Stomach (tissue), 9 donors: ENCODE results near the gene EID1. TPM values are rescaled to one million over a fixed set of nuclear protein-coding genes. Genes with fewer than 3 reads are reported as not detected.

ENCODE experiments used
- DNase-seq, 2 donors: peaks; one replicate each; pipeline versions ENCODE4 v3.0.0 to v3.0.0-alpha.2; 2013 to 2019
- H3K27ac ChIP-seq, 5 donors: fragments of 200-600 bp in 4 of 5; sonication (generic) in 4 of 5; one replicate each; pipeline ENCODE4 v1.5.1; 2013 to 2019; ENCODE audit warnings: mild to moderate bottlenecking in 1 of 5, moderate library complexity in 1 of 5
- H3K27me3 ChIP-seq, 3 donors: fragments of 200-600 bp; sonication (generic); one replicate each; pipeline ENCODE4 v1.5.1; 2017 to 2019; ENCODE audit warnings: mixed run types in 1 of 3
- H3K36me3 ChIP-seq, 4 donors: fragments of 200-600 bp; sonication (generic); 1 replicate in 3 of 4; 2 replicates in 1 of 4; pipeline ENCODE4 v1.5.1; 2016 to 2019
- H3K4me1 ChIP-seq, 4 donors: fragments of 200-600 bp; sonication (generic); one replicate each; pipeline ENCODE4 v1.5.1; 2016 to 2019
- H3K4me3 ChIP-seq, 4 donors: fragments of 200-600 bp; sonication (generic) in 3 of 4; one replicate each; pipeline ENCODE4 v1.5.1; 2016 to 2019; ENCODE audit warnings: mild to moderate bottlenecking in 1 of 4
- H3K9me3 ChIP-seq, 4 donors: fragments of 200-600 bp; sonication (generic); one replicate each; pipeline ENCODE4 v1.5.1; 2016 to 2019
- CTCF ChIP-seq, 7 experiments: fragments of 450-650 bp in 4 of 7; fragments of 200-600 bp in 3 of 7; sonication (generic) in 3 of 7; IDR thresholded peaks; one replicate each; pipeline ENCODE4 v1.5.1; 2016 to 2019; ENCODE audit warnings: antibody characterized with exemption in 7 of 7, control low read depth in 2 of 7, mild to moderate bottlenecking in 1 of 7
- EP300 ChIP-seq: sonication (generic); formaldehyde crosslinking; IDR thresholded peaks from one replicate; pipeline ENCODE4 v1.6.1; 2017; ENCODE audit warnings: antibody characterized with exemption
- POLR2A ChIP-seq, 4 donors: fragments of 450-650 bp; IDR thresholded peaks; one replicate each; pipeline ENCODE4 v1.6.1; 2016; ENCODE audit warnings: antibody characterized with exemption in 4 of 4, control low read depth in 2 of 4, mild to moderate bottlenecking in 1 of 4, moderate library complexity in 1 of 4
- POLR2AphosphoS5 ChIP-seq, 3 donors: sonication (generic); formaldehyde crosslinking; IDR thresholded peaks; one replicate each; pipeline ENCODE4 v1.6.1; 2016; ENCODE audit warnings: antibody characterized with exemption in 3 of 3
- WGBS, 5 donors: extraction: QIAGEN DNeasy Blood & Tissue Kit in 3 of 5; methylation state at CpG; one replicate each; pipeline versions ENCODE4 v1.1.5 to v1.1.7; 2013 to 2018; 5-methylcytosine and 5-hydroxymethylcytosine counted together
- intact Hi-C: fragments of 100-400 bp; cut with DNase I; formaldehyde crosslinking; loops from one replicate; pipeline ENCODE4 v1.15.1; 2023; ENCODE audit warnings: low total_unique reads
- polyA plus RNA-seq, 3 donors: library from polyadenylated mRNA; stranded (reverse); fragments of 200-250 nt; gene quantifications; one replicate each; pipeline ENCODE4 v1.2.3, GENCODE V29; 2013
- total RNA-seq, 5 donors: library from RNA; depleted of rRNA; stranded (reverse); fragments of >200 nt; gene quantifications; one replicate each; pipeline versions ENCODE4 v1.1.0 to v1.2.3, GENCODE V29; 2014 to 2016
- donor health status: healthy with polysubstance abuse.
- donor health status: Bipolar disorder and iron deficiency.
- donor health status: healthy.

EID1 gene
- total and polyA plus RNA-seq, 8 donors: 63.6 to 455 (median 114) TPM

DNA sequence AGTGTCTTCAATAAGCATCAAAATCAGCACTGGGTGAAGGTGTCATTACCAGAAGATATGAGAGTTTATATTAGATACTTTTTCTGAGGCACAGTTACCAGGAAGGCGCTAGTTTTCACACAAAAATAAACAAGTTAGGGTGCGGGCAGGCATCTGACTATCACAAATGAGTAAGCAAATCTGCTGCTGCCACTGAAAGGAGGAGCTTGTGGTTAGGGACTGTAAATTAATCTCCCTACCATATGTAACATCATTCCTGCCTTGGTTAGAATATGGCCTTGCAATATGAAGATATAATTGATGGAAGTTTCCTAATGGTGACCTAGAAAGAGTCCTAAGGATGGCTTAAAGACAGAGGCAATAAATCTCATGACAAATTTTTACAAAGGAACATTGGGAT is 19.5 kb upstream of the EID1 start:
- H3K9me3 ChIP-seq: no peaks in the 10 kb centered on the region
- peaks cover 0 to 11% (median 4%) of the 10 kb centered on the region in 4 donors for H3K4me1 ChIP-seq
- no peaks in the 10 kb centered on the region for H3K27me3 ChIP-seq
- H3K27ac ChIP-seq: no peak overlapping the region
- DNase-seq: no peak
- no peak overlapping the region for H3K4me3 ChIP-seq
- TF ChIP-seq POLR2A (IDR thresholded peaks at IDR 0.05) (no peak), POLR2AphosphoS5 (IDR thresholded peaks at IDR 0.05) (no peak), EP300 (no peak), CTCF (IDR thresholded peaks at IDR 0.05) (no peak)
- WGBS, 5 donors: 7 to 40% (median 23%) methylated on average over 2 of the region's 2 CpGs
- intact Hi-C loops: no loop called here
- no peaks in the 10 kb centered on the region for H3K36me3 ChIP-seq

DNA sequence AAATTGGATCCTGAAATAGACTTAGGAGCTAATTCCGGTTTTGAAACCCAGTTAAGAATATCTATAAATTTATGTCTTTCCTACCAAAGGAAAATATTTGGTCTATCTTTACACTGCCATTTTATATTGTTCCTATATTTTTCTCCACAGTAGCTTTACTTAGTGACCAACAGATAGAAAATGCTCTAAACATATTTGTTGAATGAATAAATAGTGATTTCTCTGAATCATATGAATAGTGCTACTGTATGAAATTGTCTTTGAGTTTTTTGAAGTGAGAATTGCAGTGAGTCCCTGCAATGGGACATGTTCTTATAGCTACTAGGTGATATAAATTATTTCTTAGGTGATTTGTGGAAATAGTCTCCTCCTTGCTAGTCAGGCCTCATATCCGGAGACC is 18.5 kb upstream of the EID1 start:
- no peaks in the 10 kb centered on the region for H3K36me3 ChIP-seq
- 82 to 89% (median 87%) methylated on average over 2 of the region's 2 CpGs for WGBS, 5 donors
- no peaks in the 10 kb centered on the region for H3K27me3 ChIP-seq
- intact Hi-C loops: no loop called here
- no peak overlapping the region for H3K4me3 ChIP-seq
- peaks cover 0 to 11% (median 4%) of the 10 kb centered on the region in 4 donors for H3K4me1 ChIP-seq
- H3K9me3 ChIP-seq: no peaks in the 10 kb centered on the region
- no peak overlapping the region for H3K27ac ChIP-seq
- TF ChIP-seq POLR2A (IDR thresholded peaks at IDR 0.05) (no peak), CTCF (IDR thresholded peaks at IDR 0.05) (no peak), EP300 (no peak), POLR2AphosphoS5 (IDR thresholded peaks at IDR 0.05) (no peak)
- DNase-seq: no peak

GRCh38 chr15:48861813-48862431 is 16.0 kb upstream of the EID1 start:
- intact Hi-C loops: loop anchor here (10.0 kb wide), 2 partner anchors 573 to 1283 kb away; no protein-coding TSS in a partner anchor
- Histone ChIP-seq H3K36me3 (no peaks in the 10 kb centered on the region), H3K4me3 (no peak overlapping the region), H3K4me1 (peaks cover 0 to 7% (median 2%) of the 10 kb centered on the region in 4 donors), H3K27me3 (no peaks in the 10 kb centered on the region), H3K9me3 (no peaks in the 10 kb centered on the region), H3K27ac (no peak overlapping the region)
- 0 to 7% (median 4%) methylated on average over 1 of the region's 1 CpG for WGBS, 5 donors
- DNase-seq: peak in 1 of 2 donors; percentile 86
- TF ChIP-seq POLR2AphosphoS5 (IDR thresholded peaks at IDR 0.05): no peak
- peak in 5 of 7 experiments; percentile 67 to 84 (median 78) for TF ChIP-seq CTCF (IDR thresholded peaks at IDR 0.05)
- TF ChIP-seq POLR2A (IDR thresholded peaks at IDR 0.05): no peak

- Histone ChIP-seq H3K27ac (no peak overlapping the region), H3K4me3 (no peak overlapping the region), H3K36me3 (no peaks in the 10 kb centered on the region), H3K9me3 (no peaks in the 10 kb centered on the region), H3K4me1 (peaks cover 0 to 7% (median 2%) of the 10 kb centered on the region in 4 donors), H3K27me3 (no peaks in the 10 kb centered on the region)
- 82 to 100% (median 95%) methylated on average over 1 of the region's 1 CpG for WGBS, 5 donors
- intact Hi-C loops: loop anchor here (10.0 kb wide), 2 partner anchors 572 to 1282 kb away; no protein-coding TSS in a partner anchor
- TF ChIP-seq EP300: no peak
- no peak for DNase-seq
These were observed 15.2 kb upstream of the EID1 start for GRCh38 chr15:48862705-48863104.
